Endometrial microvascular endothelial cells (primary cell): ENCODE measurements around the gene FOXL2. TPM values are rescaled to one million over a fixed set of nuclear protein-coding genes. Genes with fewer than 3 reads are reported as not detected.

ENCODE experiments used
- in situ Hi-C: cut with HindIII; loops from 2 replicates; pipeline ENCODE4 v1.10.0; 2017; ENCODE audit warnings: low sequenced_read_pairs, low pct_unique_long_range_greater_than_20kb; ENCODE audit errors: inconsistent ontology term
- total RNA-seq: library from RNA; depleted of rRNA; stranded (reverse); fragments of >200 nt; gene quantifications from one replicate; pipeline ENCODE4 v1.2.3, GENCODE V29; 2015; ENCODE audit errors: inconsistent ontology term

FOXL2 gene
- total RNA-seq, 1 donor from 2014 or later: not detected

- in situ Hi-C loops: loop anchor here (25.0 kb wide), 1 partner anchor 400 kb away; the partner anchor contains the start of gene MRPS22
Observed at GRCh38 chr3:138936741-138937689, 9.9 kb downstream of the FOXL2 start.

DNA sequence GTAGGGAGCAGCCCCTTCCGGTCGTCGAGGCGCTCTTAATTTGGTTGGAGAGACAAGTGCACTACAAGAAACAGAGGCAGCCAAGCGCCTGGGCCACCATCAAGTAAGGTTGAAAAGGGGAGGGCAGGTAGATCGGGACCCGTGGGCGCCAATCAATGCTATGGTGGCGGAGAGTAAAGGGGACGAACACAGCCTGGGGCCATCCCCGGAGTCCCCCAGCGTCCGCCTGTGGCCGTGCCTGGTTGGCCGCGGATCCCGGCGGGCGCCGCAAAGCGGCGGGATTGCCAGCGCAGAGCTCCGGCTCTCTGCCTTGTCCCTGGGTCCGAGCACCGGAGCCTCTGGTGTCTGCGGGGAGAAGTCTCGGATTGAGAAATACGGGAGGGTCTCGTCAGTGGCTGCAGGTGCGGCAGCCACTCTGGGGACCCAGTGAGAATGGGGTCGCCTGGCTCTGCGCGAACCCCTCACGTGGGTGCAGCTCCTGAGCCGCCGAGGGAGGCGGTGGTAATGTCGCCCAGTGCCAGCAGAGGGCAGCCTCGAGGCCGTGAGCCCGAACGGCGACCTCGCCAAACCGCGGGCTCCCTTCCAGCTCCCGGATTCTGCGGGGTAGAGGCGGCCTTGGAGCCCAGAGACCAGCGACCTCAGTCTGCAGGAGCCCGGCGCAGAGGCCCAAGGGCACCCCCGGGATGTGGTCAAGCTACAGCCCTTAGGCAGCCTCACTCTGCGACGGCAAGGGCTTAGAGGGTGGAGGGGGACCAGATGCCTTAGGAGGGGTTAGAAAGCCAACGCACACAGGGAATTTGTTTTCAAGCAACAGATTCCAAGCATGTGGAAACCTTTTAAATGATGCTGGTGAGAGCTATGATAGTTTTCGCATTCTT lies 10.8 kb downstream of the FOXL2 start:
- in situ Hi-C loops: loop anchor here (25.0 kb wide), 1 partner anchor 401 kb away; the partner anchor contains the start of gene MRPS22

- in situ Hi-C loops: loop anchor here (25.0 kb wide), 1 partner anchor 402 kb away; the partner anchor contains the start of gene MRPS22
Observed at GRCh38 chr3:138935505-138935862, 11.5 kb downstream of the FOXL2 start.

DNA sequence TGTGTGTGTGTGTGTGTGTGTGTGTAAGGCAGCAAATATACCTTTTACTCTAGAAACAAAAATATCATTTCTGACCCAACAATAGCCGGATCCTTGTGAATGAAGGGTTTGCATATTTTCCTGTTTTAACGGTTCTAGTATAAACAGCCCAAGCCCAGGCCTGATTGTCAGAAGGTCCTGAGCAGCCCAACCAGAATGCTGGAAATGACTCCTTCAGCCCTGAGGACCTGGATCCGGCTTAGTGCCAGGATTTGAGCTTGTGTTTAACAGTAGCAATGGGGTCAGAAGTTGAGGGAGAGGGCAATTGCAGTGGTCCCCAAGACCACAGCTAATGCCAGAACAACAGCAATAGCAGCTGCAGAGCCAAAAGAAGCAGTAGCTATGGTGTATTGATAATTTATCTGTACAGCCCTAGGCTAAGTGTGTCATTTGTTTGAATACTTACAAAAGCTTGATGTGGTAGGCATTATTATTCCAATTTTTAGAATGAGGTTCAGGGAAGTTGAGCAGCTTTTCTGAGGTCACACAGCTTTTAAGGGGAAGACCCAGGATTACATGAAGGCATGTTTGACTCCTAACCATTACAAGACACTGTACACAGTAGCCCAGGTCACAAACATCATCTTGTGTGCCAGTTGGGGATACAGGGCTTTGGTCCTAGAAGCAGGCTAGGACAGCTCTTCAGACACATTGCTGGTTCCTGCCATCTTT lies 12.8 kb downstream of the FOXL2 start:
- in situ Hi-C loops: loop anchor here (25.0 kb wide), 1 partner anchor 403 kb away; the partner anchor contains the start of gene MRPS22

GRCh38 chr3:138933068-138933668 lies 13.8 kb downstream of the FOXL2 start:
- in situ Hi-C loops: loop anchor here (25.0 kb wide), 1 partner anchor 404 kb away; the partner anchor contains the start of gene MRPS22

- in situ Hi-C loops: loop anchor here (25.0 kb wide), 1 partner anchor 408 kb away; the partner anchor contains the start of gene MRPS22
Observed at GRCh38 chr3:138928727-138929372, 18.1 kb downstream of the FOXL2 start.

DNA sequence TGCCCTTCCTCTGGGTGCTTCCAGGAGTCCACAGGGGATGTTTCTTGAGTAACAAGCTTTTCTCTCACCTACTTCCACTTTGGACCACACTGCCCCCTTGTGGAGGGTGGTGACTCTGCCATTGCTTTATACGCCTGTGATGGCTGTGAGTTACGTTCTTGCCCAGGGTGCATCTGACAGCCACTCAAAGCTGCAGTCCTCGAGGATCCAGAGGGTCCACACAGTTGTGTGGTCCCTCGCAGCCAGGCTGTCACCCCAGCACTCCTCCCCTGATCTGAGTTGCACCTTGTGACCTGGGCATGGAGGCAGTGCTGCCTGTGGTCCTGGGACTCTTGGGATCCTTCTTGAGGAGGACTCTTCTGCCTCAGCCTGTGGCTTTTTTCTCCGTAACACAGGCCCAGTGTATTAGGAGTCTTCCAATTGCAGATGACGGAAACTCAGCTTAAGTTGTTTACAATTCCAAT lies 23.4 kb downstream of the FOXL2 start:
- in situ Hi-C loops: loop anchor here (25.0 kb wide), 1 partner anchor 336 kb away; the partner anchor contains the start of gene CEP70

DNA sequence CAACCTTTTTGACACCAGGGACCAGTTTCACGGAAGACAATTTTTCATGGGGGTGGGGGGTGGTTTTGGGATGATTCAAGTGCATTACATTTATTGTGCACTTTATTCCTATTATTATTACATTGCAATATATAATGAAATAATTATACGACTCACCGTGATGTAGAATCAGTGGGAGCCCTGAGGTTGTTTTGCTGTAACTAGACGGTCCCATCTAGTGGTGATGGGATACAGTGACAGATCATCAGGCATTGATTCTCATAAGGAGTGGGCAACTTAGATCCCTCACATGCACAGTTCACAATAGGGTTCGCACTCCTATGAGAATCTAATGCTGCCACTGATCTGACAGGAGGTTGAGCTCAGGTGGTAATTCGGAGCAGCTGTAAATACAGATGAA lies 24.5 kb downstream of the FOXL2 start:
- in situ Hi-C loops: loop anchor here (25.0 kb wide), 1 partner anchor 335 kb away; the partner anchor contains the start of gene CEP70

- in situ Hi-C loops: loop anchor here (25.0 kb wide), 1 partner anchor 334 kb away; the partner anchor contains the start of gene CEP70
Observed at GRCh38 chr3:138921316-138922292, 25.3 kb downstream of the FOXL2 start.

DNA sequence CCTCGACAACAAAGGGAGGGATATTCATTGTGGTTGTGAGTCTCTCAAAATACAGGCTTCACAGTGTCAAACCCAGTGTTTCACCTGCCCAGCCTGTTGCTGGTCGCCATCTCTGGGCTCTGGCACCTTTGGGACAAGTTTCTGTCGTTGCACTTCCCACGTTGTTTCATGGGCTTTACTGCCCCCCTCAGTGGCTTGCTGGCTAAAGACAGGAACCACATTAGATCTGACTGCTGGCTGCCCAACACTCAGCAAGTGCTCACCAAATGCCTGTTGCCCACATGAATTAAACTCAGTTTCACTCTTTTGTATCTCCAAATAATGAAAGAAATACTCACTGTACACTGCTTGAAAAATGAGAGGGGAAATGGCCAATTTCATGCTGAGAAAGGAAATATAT lies 27.6 kb downstream of the FOXL2 start:
- in situ Hi-C loops: loop anchor here (25.0 kb wide), 1 partner anchor 332 kb away; the partner anchor contains the start of gene CEP70

GRCh38 chr3:138916824-138917223 lies 30.1 kb downstream of the FOXL2 start:
- in situ Hi-C loops: loop anchor here (25.0 kb wide), 1 partner anchor 330 kb away; the partner anchor contains the start of gene CEP70

DNA sequence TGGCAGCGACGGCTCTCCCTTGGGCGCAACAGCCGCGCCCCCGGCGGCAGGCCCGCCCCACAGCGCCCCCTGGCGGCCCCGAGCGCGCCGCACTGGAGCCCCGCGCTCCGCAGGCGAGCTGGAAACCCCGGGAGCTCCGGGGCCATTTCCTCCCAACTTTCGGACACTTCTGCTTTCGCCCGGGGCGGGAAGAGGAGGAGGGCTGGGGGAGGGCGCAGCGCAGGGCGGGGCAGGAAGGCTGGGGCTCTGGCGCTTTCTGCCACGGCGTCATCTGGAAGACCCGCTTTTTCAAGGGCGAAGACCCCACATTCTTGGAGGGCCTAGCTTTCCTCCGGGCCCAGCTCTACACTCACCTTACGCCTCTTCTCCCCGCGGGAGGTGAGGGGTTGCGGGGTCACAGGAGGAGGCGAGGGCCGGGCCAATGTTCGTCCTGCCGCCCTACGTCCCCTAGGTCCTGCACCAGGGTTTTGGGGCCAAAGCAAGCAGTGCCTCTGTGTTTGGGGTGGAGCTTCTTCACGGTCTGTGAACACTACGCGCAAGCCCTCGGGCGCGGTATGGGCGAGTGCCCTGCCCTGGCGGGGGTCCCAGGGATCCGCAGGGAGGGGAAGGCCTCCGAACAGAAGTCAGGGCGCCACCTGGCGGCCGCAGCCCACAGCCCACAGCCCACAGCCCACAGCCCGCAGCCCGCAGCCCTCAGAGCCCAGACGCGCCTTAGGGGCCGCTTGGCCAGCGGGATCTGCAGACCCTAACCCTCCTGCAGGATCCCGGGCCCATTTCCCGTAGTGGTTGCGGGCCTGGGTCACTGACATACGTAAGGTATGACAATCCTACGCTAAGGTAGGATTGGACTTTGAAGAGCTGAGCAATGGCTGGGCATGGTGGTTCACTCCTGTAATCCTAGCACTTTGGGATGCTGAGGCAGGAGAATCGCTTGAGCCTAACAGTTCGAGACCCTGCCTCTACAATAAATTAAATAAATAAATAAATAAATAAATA lies 31.1 kb downstream of the FOXL2 start:
- in situ Hi-C loops: loop anchor here (25.0 kb wide), 1 partner anchor 328 kb away; the partner anchor contains the start of gene CEP70

GRCh38 chr3:138914870-138915502 lies 32.0 kb downstream of the FOXL2 start:
- in situ Hi-C loops: loop anchor here (25.0 kb wide), 1 partner anchor 328 kb away; the partner anchor contains the start of gene CEP70

DNA sequence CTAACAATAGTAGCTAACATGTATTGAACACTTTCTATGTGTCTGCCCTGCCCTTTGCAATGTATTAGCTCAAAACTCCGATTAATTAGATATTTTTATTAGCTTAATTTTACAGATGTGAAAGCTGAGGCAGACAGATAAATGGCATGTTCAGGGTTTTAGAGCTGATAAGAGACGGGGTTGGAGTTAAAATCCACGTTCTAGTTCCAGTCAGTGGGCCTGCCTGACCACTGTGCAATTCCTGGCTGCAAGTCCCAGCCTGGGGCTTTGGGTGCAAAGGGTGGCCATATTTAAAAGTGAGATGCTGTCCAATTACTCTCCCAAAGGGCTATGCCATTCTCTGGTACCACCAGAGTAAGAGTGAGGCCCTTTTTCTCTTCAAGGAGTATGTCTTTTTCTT lies 33.2 kb downstream of the FOXL2 start:
- in situ Hi-C loops: loop anchor here (25.0 kb wide), 1 partner anchor 326 kb away; the partner anchor contains the start of gene CEP70
